Neuron (in vitro differentiated cells): ENCODE results near the gene CGGBP1.
"Not testable (repeated sequence)": the region's sequence is repeated elsewhere in the genome, so short reads cannot be mapped to it uniquely, and the experiment has no call there.

Experiments used
- H2AFZ ChIP-seq: one replicate; pipeline ENCODE4 v1.6.1; 2013; ENCODE audit warnings: low read depth, mild to moderate bottlenecking, inconsistent platforms, low read length, moderate library complexity
- H3K27me3 ChIP-seq: one replicate; pipeline ENCODE4 v1.6.1; 2013; ENCODE audit warnings: low read length; ENCODE audit not compliant: insufficient read depth
- H3K36me3 ChIP-seq: one replicate; pipeline ENCODE4 v1.6.1; 2013; ENCODE audit warnings: low read length; ENCODE audit not compliant: insufficient read depth
- H3K4me1 ChIP-seq: one replicate; pipeline ENCODE4 v1.6.1; 2013; ENCODE audit warnings: low read length; ENCODE audit not compliant: insufficient read depth
- H3K4me3 ChIP-seq: 2 replicates; pipeline ENCODE4 v1.5.1; 2013; ENCODE audit warnings: mild to moderate bottlenecking, low read length, moderate library complexity
- H3K9me3 ChIP-seq: one replicate; pipeline ENCODE4 v1.6.1; 2013; ENCODE audit warnings: low read length

Gene CGGBP1

GRCh38 chr3:88031642-88032077 lies 27.1 kb downstream of the CGGBP1 start:
- Histone ChIP-seq H3K36me3 (no peaks in the 10 kb centered on the region), H3K4me3 (peak overlapping the region; percentile 9), H3K27me3 (no peaks in the 10 kb centered on the region), H3K9me3 (no peaks in the 10 kb centered on the region), H2AFZ (peak overlapping the region; percentile 69), H3K4me1 (no peaks in the 10 kb centered on the region)

GRCh38 chr3:88030210-88030609 lies 28.6 kb downstream of the CGGBP1 start:
- Histone ChIP-seq H3K9me3 (peaks cover 2% of the 10 kb centered on the region), H3K36me3 (no peaks in the 10 kb centered on the region), H3K27me3 (no peaks in the 10 kb centered on the region), H2AFZ (no peak overlapping the region), H3K4me3 (no peak overlapping the region), H3K4me1 (no peaks in the 10 kb centered on the region)

GRCh38 chr3:88028876-88029275 lies 29.9 kb downstream of the CGGBP1 start:
- no peaks in the 10 kb centered on the region for H3K27me3 ChIP-seq
- no peak overlapping the region for H3K4me3 ChIP-seq
- no peaks in the 10 kb centered on the region for H3K36me3 ChIP-seq
- no peak overlapping the region for H2AFZ ChIP-seq
- H3K9me3 ChIP-seq, result peaks cover 2% of the 10 kb centered on the region
- no peaks in the 10 kb centered on the region for H3K4me1 ChIP-seq

GRCh38 chr3:88025001-88025552 lies 33.7 kb downstream of the CGGBP1 start:
- no peaks in the 10 kb centered on the region for H3K4me1 ChIP-seq
- no peaks in the 10 kb centered on the region for H3K36me3 ChIP-seq
- peaks cover 2% of the 10 kb centered on the region for H3K9me3 ChIP-seq
- H3K4me3 ChIP-seq, result no peak overlapping the region
- H2AFZ ChIP-seq, result no peak overlapping the region
- no peaks in the 10 kb centered on the region for H3K27me3 ChIP-seq

GRCh38 chr3:88019024-88019423 lies 39.8 kb downstream of the CGGBP1 start:
- no peak overlapping the region for H3K4me3 ChIP-seq
- H3K27me3 ChIP-seq, result peaks cover 2% of the 10 kb centered on the region
- no peaks in the 10 kb centered on the region for H3K4me1 ChIP-seq
- no peaks in the 10 kb centered on the region for H3K36me3 ChIP-seq
- H3K9me3 ChIP-seq, result no peaks in the 10 kb centered on the region
- H2AFZ ChIP-seq, result no peak overlapping the region

- H3K36me3 ChIP-seq, H2AFZ ChIP-seq, H3K27me3 ChIP-seq, H3K4me3 ChIP-seq, H3K9me3 ChIP-seq, H3K4me1 ChIP-seq: not testable (repeated sequence)
Observed at GRCh38 chr3:88015656-88016055, 43.1 kb downstream of the CGGBP1 start.

- H3K4me3 ChIP-seq, result no peak overlapping the region
- no peaks in the 10 kb centered on the region for H3K4me1 ChIP-seq
- H3K9me3 ChIP-seq, result no peaks in the 10 kb centered on the region
- no peak overlapping the region for H2AFZ ChIP-seq
- H3K27me3 ChIP-seq, result peaks cover 2% of the 10 kb centered on the region
- H3K36me3 ChIP-seq, result no peaks in the 10 kb centered on the region
Observed at GRCh38 chr3:88013592-88013991, 45.2 kb downstream of the CGGBP1 start.

GRCh38 chr3:88010810-88011209 lies 48.0 kb downstream of the CGGBP1 start:
- Histone ChIP-seq H3K27me3 (no peaks in the 10 kb centered on the region), H3K4me3 (no peak overlapping the region), H3K4me1 (no peaks in the 10 kb centered on the region), H2AFZ (no peak overlapping the region), H3K36me3 (no peaks in the 10 kb centered on the region), H3K9me3 (no peaks in the 10 kb centered on the region)

- H3K36me3 ChIP-seq, result no peaks in the 10 kb centered on the region
- no peaks in the 10 kb centered on the region for H3K9me3 ChIP-seq
- no peaks in the 10 kb centered on the region for H3K4me1 ChIP-seq
- H2AFZ ChIP-seq, result no peak overlapping the region
- H3K4me3 ChIP-seq, result no peak overlapping the region
- H3K27me3 ChIP-seq, result no peaks in the 10 kb centered on the region
Observed at GRCh38 chr3:88009066-88009465, 49.7 kb downstream of the CGGBP1 start.

- Histone ChIP-seq H3K4me1 (no peaks in the 10 kb centered on the region), H3K27me3 (no peaks in the 10 kb centered on the region), H3K9me3 (no peaks in the 10 kb centered on the region), H3K4me3 (no peak overlapping the region), H2AFZ (peak overlapping the region; percentile 4), H3K36me3 (no peaks in the 10 kb centered on the region)
Observed at GRCh38 chr3:88005066-88005465, 53.7 kb downstream of the CGGBP1 start.

GRCh38 chr3:88003115-88003755 lies 55.6 kb downstream of the CGGBP1 start:
- peaks cover 2% of the 10 kb centered on the region for H3K27me3 ChIP-seq
- no peaks in the 10 kb centered on the region for H3K36me3 ChIP-seq
- no peak overlapping the region for H2AFZ ChIP-seq
- no peak overlapping the region for H3K4me3 ChIP-seq
- H3K9me3 ChIP-seq, result no peaks in the 10 kb centered on the region
- H3K4me1 ChIP-seq, result no peaks in the 10 kb centered on the region

GRCh38 chr3:88002448-88002847 lies 56.4 kb downstream of the CGGBP1 start:
- H3K27me3 ChIP-seq, result peaks cover 2% of the 10 kb centered on the region
- no peaks in the 10 kb centered on the region for H3K9me3 ChIP-seq

More at GRCh38 chr3:88002448-88002847, 56.4 kb downstream of the CGGBP1 start:
- Histone ChIP-seq H3K4me1 (no peaks in the 10 kb centered on the region), H3K36me3 (no peaks in the 10 kb centered on the region), H2AFZ (no peak overlapping the region), H3K4me3 (no peak overlapping the region)
